Heart left ventricle (tissue), 16 donors: ENCODE results near the gene DNAJC5. TPM values are rescaled to one million over a fixed set of nuclear protein-coding genes. Genes with fewer than 3 reads are reported as not detected.

ENCODE experiments used
- ATAC-seq, 4 donors: fragments of 200-7000 bp; cut with Tn5 transposase; one replicate each; pipeline ENCODE4 v1.9.1; 2020 to 2022; ENCODE audit warnings: moderate library complexity in 4 of 4, mild to moderate bottlenecking in 3 of 4, moderate number of reproducible peaks in 1 of 4
- DNase-seq, 5 donors: peaks; one replicate each; pipeline ENCODE4 v3.0.0-alpha.2; 2020
- H3K27ac ChIP-seq, 12 donors: fragments of 200-600 bp; sonication (generic) in 4 of 12; one replicate each; pipeline versions ENCODE4 v1.5.0 to v1.8.0; 2016 to 2022; ENCODE audit warnings: mild to moderate bottlenecking in 2 of 12
- H3K27me3 ChIP-seq, 9 donors: fragments of 200-600 bp; sonication (generic) in 2 of 9; one replicate each; pipeline versions ENCODE4 v1.5.1 to v1.8.0; 2016 to 2022; ENCODE audit warnings: mild to moderate bottlenecking in 3 of 9
- H3K36me3 ChIP-seq, 9 donors: fragments of 200-600 bp; sonication (generic) in 2 of 9; one replicate each; pipeline versions ENCODE4 v1.5.0 to v1.8.0; 2018 to 2022; ENCODE audit warnings: mild to moderate bottlenecking in 2 of 9
- H3K4me1 ChIP-seq, 12 donors: fragments of 200-600 bp; sonication (generic) in 4 of 12; one replicate each; pipeline versions ENCODE4 v1.5.0 to v1.8.0; 2016 to 2022; ENCODE audit warnings: mild to moderate bottlenecking in 3 of 12
- H3K4me3 ChIP-seq, 12 donors: fragments of 200-600 bp; sonication (generic) in 4 of 12; one replicate each; pipeline versions ENCODE4 v1.5.0 to v1.8.0; 2017 to 2022; ENCODE audit warnings: mild to moderate bottlenecking in 9 of 12, moderate library complexity in 4 of 12
- H3K9me3 ChIP-seq, 12 donors: fragments of 200-600 bp; sonication (generic) in 4 of 12; one replicate each; pipeline versions ENCODE4 v1.5.0 to v1.8.0; 2016 to 2022; ENCODE audit warnings: mild to moderate bottlenecking in 1 of 12
- POLR2A ChIP-seq, 2 donors: fragments of 450-650 bp; IDR thresholded peaks; one replicate each; pipeline ENCODE4 v1.6.1; 2017; ENCODE audit warnings: antibody characterized with exemption in 2 of 2, mild to moderate bottlenecking in 2 of 2, moderate library complexity in 2 of 2
- WGBS, 4 donors: extraction: QIAGEN DNeasy Blood & Tissue Kit in 2 of 4; methylation state at CpG; one replicate each; pipeline versions ENCODE4 v1.1.5 to v1.1.7; 2013 to 2018; 5-methylcytosine and 5-hydroxymethylcytosine counted together
- intact Hi-C, 10 donors: fragments of 100-400 bp; cut with DNase I; formaldehyde crosslinking; loops; one replicate each; pipeline versions ENCODE4 v1.11.1 to v1.14.2; 2022
- polyA plus RNA-seq, 2 donors: library from polyadenylated mRNA; stranded (reverse); fragments of 200-250 nt; gene quantifications; one replicate each; pipeline ENCODE4 v1.2.3, GENCODE V29; 2013
- total RNA-seq, 9 donors: library from RNA; depleted of rRNA in 2 of 9; stranded (reverse); fragments of >200 nt in 2 of 9; fragmentation: NEBNext Ultra II Directional in 3 of 9; extraction: Animal tissue kit (Norgen Biotek cat#: 25700) in 3 of 9; gene quantifications; one replicate each; pipeline versions ENCODE4 v1.1.0 to v1.2.4, GENCODE V29; 2016 to 2023
- TF ChIP-seq, protein P1 (sequence below), 12 donors: fragments of 200-600 bp; sonication (generic) in 4 of 12; IDR thresholded peaks; one replicate each; pipeline versions ENCODE4 v1.5.0 to v1.8.0; 2018 to 2022; ENCODE audit warnings: antibody characterized with exemption in 12 of 12, mild to moderate bottlenecking in 5 of 12
- donor health status: ischemic (EF 13 %, LVEDD 7.1; RV severe dilation, severe dysfunction).
- donor health status: healthy with polysubstance abuse.
- donor health status: DM: no; HTN: yes; CAD: no.
- donor health status: DM: no; HTN: no; CAD: no.
- donor health status: ischemic (EF 25% LVEDD 6.9; RV normal size, moderate dysfunction).
- donor health status: ischemic (EF 25% LVEDD 5.7; RV mildly dilated, moderate dysfunction).
- donor health status: healthy.
- donor health status: DM: yes; HTN: yes; CAD: no.
- donor health status: ischemic (EF 35%, LVEDD 5.7; RV mildly dilated, moderate dysfunction).
- donor health status: nonischemic (EF 11% LVEDD 7.7; RV severe dilation, severe dysfunction).
- donor health status: DM: yes; HTN: yes; CAD: no.
- donor health status: PGD.
- donor health status: ischemic (EF 29% LVEDD 5.4; RV normal size, mild dysfunction).
- donor health status: nonischemic (EF 23%, LVEDD 6.1; RV moderate dilation, normal function).

The DNAJC5 gene
- total and polyA plus RNA-seq, 11 donors, result 21.1 to 57.1 (median 46.1) TPM

DNA sequence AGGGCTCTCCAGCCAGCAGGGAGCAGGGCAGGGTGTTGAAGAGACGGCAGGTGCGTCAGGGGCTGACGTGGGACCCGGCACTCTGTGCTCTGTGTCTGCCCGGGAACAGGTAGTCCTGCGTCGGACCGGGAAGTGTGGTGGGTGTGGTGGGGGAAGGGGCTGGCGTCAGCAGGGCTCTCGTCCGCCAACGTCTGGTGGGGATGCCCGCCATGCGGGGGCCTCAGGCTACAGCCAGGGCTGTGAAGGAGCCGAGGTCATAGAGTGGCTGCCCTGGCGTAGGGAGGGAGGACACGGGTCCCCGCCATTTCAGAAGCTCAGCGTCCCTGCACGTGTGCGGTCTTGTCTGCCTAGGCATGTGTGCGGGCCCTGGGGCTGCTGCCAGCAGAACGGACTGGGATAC is 25.3 kb downstream of the DNAJC5 start:
- peaks cover 0 to 10% (median 1%) of the 10 kb centered on the region in 12 donors for H3K4me1 ChIP-seq
- H3K4me3 ChIP-seq, result no peak overlapping the region
- WGBS, 4 donors, result 86 to 97% (median 94%) methylated on average over 22 to 23 of the region's 23 CpGs
- ATAC-seq (peak in 1 of 4 donors; percentile 8), DNase-seq (peak in 1 of 5 donors; percentile 47)
- H3K27me3 ChIP-seq, result no peaks in the 10 kb centered on the region
- peaks cover 0 to 54% (median 8%) of the 10 kb centered on the region in 9 donors for H3K36me3 ChIP-seq
- TF ChIP-seq, protein P1, sequence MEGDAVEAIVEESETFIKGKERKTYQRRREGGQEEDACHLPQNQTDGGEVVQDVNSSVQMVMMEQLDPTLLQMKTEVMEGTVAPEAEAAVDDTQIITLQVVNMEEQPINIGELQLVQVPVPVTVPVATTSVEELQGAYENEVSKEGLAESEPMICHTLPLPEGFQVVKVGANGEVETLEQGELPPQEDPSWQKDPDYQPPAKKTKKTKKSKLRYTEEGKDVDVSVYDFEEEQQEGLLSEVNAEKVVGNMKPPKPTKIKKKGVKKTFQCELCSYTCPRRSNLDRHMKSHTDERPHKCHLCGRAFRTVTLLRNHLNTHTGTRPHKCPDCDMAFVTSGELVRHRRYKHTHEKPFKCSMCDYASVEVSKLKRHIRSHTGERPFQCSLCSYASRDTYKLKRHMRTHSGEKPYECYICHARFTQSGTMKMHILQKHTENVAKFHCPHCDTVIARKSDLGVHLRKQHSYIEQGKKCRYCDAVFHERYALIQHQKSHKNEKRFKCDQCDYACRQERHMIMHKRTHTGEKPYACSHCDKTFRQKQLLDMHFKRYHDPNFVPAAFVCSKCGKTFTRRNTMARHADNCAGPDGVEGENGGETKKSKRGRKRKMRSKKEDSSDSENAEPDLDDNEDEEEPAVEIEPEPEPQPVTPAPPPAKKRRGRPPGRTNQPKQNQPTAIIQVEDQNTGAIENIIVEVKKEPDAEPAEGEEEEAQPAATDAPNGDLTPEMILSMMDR (IDR thresholded peaks at IDR 0.05), result no peak
- no peak for TF ChIP-seq POLR2A (IDR thresholded peaks at IDR 0.05)
- peaks cover 0 to 12% (median 0%) of the 10 kb centered on the region in 12 donors for H3K9me3 ChIP-seq
- no peak overlapping the region for H3K27ac ChIP-seq
- intact Hi-C loops, result no loop called here

GRCh38 chr20:63923651-63924050 is 28.7 kb downstream of the DNAJC5 start:
- H3K4me3 ChIP-seq, result no peak overlapping the region
- peaks cover 0 to 57% (median 20%) of the 10 kb centered on the region in 9 donors for H3K36me3 ChIP-seq
- TF ChIP-seq, protein P1 (IDR thresholded peaks at IDR 0.05), result no peak
- TF ChIP-seq POLR2A (IDR thresholded peaks at IDR 0.05), result no peak
- DNase-seq, result no peak
- H3K9me3 ChIP-seq, result no peaks in the 10 kb centered on the region
- WGBS, 4 donors, result 60 to 68% (median 66%) methylated on average over 8 of the region's 8 CpGs
- intact Hi-C loops, result no loop called here
- peaks cover 0 to 11% (median 0%) of the 10 kb centered on the region in 12 donors for H3K4me1 ChIP-seq
- H3K27me3 ChIP-seq, result no peaks in the 10 kb centered on the region
- H3K27ac ChIP-seq, result no peak overlapping the region
- ATAC-seq, result no peak

DNA sequence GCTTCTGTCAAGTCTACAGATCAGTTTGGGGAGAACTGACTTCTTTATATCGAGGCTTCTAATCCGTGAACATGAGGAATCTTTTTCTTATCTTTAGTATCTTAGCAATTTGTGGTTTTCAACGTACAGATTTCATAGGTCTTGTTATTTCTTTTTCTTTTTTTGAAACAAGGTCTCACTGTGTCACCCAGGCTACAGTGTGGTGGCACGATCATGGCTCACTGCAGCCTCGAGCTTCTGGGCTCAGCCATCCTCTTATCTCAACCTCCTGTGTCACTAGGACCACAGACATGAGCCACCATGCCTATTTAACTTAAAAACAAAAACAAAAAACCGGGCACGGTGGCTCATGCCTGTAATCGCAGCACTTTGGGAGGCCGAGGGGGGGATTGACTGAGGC is 29.3 kb downstream of the DNAJC5 start:
- Histone ChIP-seq H3K36me3 (peaks cover 0 to 57% (median 25%) of the 10 kb centered on the region in 9 donors), H3K27ac (no peak overlapping the region), H3K4me1 (peaks cover 0 to 11% (median 0%) of the 10 kb centered on the region in 12 donors), H3K4me3 (no peak overlapping the region), H3K9me3 (no peaks in the 10 kb centered on the region), H3K27me3 (no peaks in the 10 kb centered on the region)
- intact Hi-C loops, result no loop called here
- DNase-seq (no peak), ATAC-seq (no peak)
- TF ChIP-seq, protein P1 (IDR thresholded peaks at IDR 0.05), result no peak
- TF ChIP-seq POLR2A (IDR thresholded peaks at IDR 0.05), result no peak
- 66 to 83% (median 77%) methylated on average over 9 of the region's 9 CpGs for WGBS, 4 donors

DNA sequence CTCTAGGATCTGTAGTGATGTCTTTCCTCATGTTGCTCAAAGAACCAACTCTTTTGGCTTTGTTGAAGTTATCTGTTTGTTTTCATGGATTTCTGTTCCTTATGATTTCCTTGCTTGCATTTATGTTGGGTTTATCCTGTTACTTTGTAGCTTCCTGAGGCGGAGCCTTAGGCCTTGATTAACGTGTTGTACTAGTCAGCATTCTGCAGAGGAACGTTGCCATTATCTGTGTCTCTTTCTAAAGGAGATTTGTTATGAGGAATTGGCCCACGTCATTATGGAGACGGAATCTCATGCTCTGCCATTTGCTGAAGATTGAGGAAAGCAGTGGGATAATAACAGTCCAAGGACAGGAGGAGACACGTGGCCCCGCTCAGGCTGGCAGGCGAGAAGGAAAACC is 31.4 kb downstream of the DNAJC5 start:
- DNase-seq, result no peak
- Histone ChIP-seq H3K4me3 (no peak overlapping the region), H3K9me3 (no peaks in the 10 kb centered on the region), H3K27ac (no peak overlapping the region), H3K4me1 (peaks cover 0 to 21% (median 4%) of the 10 kb centered on the region in 12 donors), H3K36me3 (peaks cover 0 to 64% (median 44%) of the 10 kb centered on the region in 9 donors), H3K27me3 (no peaks in the 10 kb centered on the region)
- 74 to 78% (median 75%) methylated on average over 8 of the region's 8 CpGs for WGBS, 4 donors
- no peak for TF ChIP-seq POLR2A (IDR thresholded peaks at IDR 0.05)
- TF ChIP-seq, protein P1 (IDR thresholded peaks at IDR 0.05), result no peak
- no peak for ATAC-seq
- intact Hi-C loops, result no loop called here
